ENCODE data around the gene ADAD2.

Gene ADAD2

DNA sequence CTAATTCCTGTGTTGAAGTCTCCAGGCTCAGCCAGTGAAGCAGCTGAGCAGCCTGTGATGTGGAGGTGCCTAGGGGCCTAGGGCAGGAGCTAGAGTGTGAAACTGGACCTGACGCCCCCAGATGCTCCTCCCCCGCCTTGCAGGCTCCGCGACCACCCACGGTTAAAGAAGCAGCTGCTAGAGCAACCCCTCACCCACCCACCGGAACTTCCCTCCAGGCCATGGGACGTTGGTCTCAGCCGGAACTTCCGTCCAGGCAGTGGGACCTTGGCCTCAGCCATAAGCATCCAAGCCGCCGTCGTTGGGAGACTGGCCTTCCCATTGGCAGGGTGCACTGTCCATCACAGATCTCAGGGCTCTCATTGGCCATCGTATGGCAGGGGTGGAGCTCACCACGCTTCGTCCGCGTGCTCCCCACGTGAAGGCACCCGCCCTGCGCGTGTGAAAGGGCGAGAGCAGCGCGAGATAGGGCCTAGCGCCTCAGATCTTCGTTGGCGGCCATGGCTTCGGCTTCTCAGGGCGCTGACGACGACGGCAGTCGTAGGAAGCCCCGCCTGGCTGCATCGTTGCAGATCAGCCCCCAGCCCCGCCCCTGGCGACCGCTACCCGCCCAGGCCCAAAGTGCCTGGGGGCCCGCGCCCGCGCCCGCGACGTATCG, at the start of gene ADAD2:
Gene ADAD2 (plus strand): TSS at position 427 of the 658 bp plus-strand sequence. CDS start 74 bp downstream, at position 501.
- DNase-seq = no peak

DNA sequence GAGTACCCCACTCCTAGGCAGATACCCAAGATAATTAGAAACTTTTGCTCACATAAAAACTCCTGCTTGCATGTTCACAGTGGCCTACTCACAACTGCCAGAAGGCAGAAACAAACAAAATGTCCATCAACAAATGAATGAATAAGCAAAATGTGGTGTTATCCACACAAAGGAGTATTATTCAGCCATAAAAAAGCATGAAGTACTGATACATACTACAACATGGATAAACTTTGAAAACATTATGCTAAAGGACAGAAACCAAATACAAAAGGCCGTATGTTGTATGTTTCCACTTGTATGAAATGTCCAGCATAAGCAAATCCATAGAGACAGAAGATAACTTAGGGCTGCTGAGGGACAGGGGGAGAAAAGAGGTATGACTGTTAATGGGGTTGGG, 47.9 kb upstream of the ADAD2 start:
- no peak for DNase-seq

- no peak for DNase-seq
These were observed 47.2 kb upstream of the ADAD2 start for GRCh38 chr16:84143784-84144199.

- DNase-seq = no peak
These were observed 46.6 kb upstream of the ADAD2 start for GRCh38 chr16:84144209-84144858.

DNA sequence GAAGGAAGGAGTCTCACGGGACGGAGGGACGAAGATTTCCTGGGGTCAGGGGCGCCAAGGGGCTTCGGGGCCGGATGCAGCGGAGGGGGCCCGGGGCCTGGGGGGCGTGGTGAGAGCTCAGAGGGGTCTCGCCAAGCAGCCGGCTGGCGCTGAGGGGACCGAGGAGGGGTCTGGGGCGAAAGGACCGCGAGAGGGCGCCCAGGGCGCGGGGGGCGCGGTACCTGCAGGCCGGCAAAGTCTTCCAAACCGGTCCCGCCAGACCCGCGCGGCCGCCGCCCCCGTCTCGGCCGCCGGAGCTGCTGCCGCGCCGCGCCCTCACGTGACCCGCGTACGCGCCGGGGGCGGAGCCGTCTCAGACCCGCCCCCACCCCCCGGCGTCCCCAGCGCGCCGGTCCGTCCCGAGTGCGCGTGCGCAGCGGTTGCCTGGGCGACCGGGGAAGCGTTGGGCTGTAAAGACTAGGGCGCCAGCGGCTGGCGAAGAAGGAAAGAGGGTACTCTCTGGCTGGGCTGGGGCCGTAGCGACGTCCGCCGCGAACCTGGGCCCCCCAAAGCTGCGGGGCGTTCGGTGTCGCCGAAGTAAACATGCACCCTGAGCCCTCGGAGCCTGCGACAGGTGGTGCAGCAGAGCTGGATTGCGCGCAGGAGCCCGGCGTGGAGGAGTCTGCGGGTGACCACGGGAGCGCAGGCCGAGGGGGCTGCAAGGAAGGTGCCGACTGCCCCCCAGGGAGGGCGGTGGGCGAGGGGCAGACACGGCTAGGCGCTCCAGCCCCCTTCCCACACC, 45.9 kb upstream of the ADAD2 start, which contains the start of the genes DNAAF1 and HSDL1:
Gene DNAAF1 (plus strand): TSS at position 450 of the 781 bp plus-strand sequence. CDS start 133 bp downstream, at position 583.
Gene HSDL1 (minus strand): TSS at position 319 of the 781 bp plus-strand sequence. CDS start 13,856 bp downstream, outside the sequence.
- peak; percentile 70 for DNase-seq

DNA sequence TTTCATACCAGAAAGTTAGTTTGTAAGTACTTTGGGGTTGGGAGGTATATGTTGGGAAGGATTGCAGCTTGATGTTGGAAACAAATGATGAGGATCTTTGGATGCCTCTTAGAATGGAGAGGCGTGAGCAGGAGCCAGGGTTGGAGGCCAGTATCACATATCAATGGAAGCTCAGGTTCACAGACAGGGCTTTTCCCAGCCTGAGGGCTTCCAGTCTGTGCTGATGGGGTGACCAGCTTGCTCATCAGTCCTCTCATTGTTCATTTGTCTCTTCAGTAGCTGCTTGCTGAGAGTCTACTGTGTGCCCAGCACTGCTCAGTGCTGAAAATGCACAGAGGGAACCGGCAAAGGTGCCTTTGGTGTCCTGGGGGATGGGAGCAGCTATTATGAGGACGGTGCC, 40.0 kb upstream of the ADAD2 start:
- DNase-seq = no peak

GRCh38 chr16:84153660-84154214, 37.2 kb upstream of the ADAD2 start:
- no peak for DNase-seq

DNA sequence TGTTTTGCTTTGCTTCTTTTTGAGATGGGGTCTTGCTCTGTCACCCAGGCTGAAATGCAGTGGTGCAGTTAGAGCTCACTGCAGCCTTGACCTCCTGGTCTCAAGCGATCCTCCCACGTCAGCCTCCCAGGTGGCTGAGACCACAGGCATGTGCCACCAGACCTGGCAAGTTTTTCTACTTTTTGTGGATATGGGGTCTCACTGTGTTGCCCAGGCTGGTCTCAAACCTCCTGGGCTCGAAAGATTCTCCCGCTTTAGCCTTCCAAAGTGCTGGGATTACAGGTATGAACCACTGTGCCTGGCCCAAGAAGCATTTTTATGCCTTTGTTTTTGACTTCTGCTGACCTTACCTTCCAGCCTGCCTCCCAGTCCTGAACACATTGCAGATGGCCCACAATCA, 35.7 kb upstream of the ADAD2 start:
- DNase-seq = no peak

- DNase-seq = no peak
These were observed 35.2 kb upstream of the ADAD2 start for GRCh38 chr16:84155771-84156170.

DNA sequence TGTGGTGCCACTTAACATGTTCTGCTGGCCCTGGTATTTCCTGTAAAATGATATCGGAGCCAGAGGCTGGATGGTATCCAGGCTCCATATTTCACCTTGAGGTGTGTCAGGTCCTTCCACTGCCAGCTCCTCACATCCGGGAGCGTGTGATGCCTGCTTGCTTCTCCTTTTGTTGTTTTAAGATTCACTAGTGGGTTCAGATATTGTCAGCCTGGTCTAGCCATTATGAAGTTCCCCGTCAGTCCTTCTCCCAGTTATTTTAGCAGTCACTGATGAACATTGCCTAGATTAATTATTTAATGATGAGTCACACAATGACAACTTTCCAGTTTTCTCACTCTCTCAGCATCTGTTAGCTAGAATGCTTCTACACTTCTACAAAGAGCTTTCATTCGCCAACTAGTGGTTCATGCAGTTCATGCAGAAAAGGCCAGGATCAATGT, 34.6 kb upstream of the ADAD2 start:
- peak; percentile 92 for DNase-seq

- no peak for DNase-seq
These were observed 31.9 kb upstream of the ADAD2 start for GRCh38 chr16:84159007-84159406.

- DNase-seq = no peak
These were observed 31.2 kb upstream of the ADAD2 start for GRCh38 chr16:84159800-84160199.

DNA sequence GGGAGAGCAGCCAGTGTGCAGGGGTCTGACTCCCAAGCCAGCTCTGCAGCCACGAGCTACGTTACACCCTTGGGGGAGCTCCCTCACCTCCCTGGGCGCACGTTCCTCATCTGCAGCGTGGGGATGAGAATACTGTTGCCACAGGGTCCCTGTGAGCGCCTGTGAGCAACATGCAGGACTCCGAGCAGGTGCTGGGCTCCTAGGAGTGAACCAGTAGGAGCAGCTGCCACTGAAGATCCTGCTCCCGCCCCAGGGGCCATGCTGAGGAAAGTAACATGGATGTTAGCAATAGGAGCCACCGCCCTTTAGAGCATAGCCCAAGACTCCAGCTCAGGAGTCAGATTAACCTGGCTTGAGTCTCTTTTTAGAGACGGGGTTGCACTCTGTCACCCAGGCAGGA, 29.9 kb upstream of the ADAD2 start:
- DNase-seq = no peak

DNA sequence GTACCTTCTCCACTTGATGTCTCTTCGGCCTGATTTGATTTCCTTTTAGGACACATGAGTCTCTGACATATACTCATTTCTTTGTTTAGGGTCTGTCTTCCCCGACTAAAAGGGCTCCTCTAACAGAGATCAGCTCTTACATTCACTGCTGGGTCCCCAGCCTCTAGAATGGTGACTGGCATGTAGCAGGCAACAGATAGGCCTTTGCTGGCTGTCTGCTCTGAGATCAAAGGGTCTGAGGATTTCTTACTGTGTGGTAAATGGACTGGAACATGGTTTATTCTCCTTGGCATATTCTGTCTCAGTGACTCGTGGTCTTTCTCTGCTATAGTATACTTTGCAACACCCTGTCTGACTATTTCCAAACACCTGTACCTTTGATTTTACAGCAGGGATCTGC, 29.2 kb upstream of the ADAD2 start:
- no peak for DNase-seq

GRCh38 chr16:84165746-84166145, 25.2 kb upstream of the ADAD2 start:
- no peak for DNase-seq

DNA sequence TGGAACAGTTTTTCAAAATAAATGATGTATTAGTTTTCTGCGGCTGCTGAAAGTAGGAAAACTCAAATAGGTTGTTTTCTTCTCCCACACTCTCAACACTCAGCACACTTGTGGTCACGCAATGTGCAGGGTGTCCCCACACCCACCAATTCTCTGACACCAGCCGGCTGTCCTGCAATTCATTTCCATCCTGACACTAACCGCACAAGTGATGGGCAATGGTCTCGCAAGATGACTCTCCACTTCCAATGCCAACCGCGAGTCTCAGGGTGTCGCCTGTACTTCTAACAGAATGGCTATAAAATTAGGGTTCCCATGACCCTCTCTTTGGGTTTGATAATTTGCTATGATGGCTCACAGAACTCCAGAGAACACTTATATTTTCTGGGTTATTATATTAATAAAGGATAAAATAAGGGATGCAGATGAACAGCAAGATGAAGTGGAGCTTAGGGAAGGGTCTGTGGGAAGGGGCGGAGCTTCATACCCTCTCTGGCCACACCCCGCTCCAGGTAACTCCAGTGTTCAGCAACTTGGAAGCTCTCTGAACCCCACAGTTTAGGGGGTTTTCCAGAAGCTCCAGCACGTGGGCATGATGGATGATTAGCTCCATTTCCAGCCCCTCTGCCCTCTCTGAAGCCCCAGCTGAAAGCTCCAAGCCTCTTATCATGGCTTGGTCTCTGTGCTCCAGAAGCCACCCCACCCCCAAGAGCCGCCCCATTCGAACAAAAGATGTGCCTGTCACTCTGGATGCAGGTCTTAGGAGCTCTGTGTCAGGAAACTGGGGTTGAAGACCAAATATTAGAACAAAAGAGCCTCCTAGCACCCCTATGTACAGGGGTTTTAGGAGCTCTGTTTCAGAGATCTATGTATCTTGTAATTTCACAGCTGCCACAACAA, 23.9 kb upstream of the ADAD2 start:
- no peak for DNase-seq

DNA sequence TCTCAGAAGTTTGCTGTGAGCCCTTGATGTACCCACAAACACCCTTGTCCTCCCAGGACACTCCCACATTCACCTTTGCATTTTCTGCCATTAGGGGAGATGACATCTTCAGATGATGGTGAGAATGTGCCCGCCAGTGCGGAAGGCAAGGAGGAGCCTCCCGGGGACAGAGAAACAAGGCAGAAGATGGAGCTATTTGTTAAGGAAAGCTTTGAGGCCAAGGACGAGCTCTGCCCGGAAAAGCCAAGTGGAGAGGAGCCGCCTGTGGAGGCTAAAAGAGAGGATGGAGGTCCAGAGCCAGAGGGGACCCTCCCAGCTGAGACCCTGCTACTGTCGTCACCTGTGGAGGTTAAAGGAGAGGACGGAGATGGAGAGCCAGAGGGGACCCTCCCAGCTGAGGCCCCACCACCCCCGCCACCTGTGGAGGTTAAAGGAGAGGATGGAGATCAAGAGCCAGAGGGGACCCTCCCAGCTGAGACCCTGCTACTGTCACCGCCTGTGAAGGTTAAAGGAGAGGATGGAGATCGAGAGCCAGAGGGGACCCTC, 21.1 kb upstream of the ADAD2 start:
- no peak for DNase-seq

DNA sequence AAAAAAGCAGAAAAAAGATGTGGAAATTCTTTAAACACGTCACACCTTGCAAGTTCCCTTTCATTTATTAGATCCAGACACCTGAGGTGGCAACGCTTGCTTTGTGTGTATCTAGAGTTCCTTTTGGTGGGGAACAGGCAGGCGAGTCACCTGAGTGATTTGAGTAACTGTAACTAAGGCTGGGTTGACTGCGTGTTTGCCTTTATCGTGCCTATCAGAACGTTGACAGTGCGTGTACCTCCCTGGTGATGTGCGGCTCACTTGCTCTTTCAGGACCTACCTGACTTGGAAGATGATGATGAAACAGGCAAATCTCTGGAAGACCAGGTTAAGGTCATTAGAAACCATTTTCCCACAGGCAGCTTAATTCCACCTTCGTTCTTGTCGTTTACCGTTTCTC, 16.6 kb upstream of the ADAD2 start:
- no peak for DNase-seq

DNA sequence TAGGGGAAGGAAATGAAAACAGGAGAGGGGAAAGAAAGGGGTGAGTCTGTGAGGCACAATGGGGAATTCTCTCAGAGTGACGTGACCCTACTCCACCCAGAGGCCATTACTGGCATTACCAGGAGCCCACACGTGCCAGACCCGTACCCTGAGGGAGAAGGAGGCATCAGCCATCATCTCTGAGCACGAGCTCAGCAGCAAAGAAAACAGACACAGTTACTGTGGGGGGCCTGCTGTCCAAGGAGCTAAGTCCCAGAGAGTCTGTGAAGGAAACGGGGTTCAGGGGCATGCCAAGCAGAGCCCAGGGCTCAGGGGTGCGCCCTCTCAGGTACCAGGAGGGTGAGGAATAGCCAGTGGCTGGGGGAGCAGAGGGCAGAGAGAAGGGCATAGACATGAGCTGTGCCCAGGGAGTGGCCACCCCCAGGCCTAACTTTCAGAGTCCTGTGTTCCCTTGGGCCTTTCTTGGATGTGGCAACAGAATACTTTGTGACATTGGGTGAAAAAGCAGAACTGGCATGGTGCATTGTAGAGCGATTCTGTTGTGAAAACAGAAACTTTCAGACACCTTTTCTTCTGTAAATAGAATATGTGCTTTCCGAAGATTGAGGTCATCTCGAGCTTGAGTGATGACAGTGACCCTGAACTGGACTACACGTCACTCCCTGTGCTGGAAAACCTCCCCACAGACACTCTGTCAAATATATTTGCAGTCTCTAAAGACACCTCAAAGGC, 15.4 kb upstream of the ADAD2 start:
- DNase-seq = peak; percentile 3

- DNase-seq = no peak
These were observed 14.5 kb upstream of the ADAD2 start for GRCh38 chr16:84176192-84177053.

All from kidney glomerular epithelial cell (primary cell).